Esophagus muscularis mucosa (tissue), 4 donors: ENCODE results near the gene BBS9.

ENCODE experiments used
- CTCF ChIP-seq, 3 experiments: fragments of 200-600 bp in 2 of 3; fragments of 450-650 bp in 1 of 3; sonication (generic) in 2 of 3; IDR thresholded peaks; one replicate each; pipeline ENCODE4 v1.5.1; 2017 to 2019; ENCODE audit warnings: antibody characterized with exemption in 3 of 3, mild to moderate bottlenecking in 2 of 3, moderate library complexity in 1 of 3
- EP300 ChIP-seq: sonication (generic); formaldehyde crosslinking; IDR thresholded peaks from one replicate; pipeline ENCODE4 v1.6.1; 2017; ENCODE audit warnings: antibody characterized with exemption
- POLR2A ChIP-seq: fragments of 450-650 bp; IDR thresholded peaks from one replicate; pipeline ENCODE4 v1.6.1; 2017; ENCODE audit warnings: antibody characterized with exemption, moderate library complexity, mild to moderate bottlenecking, low read depth
- POLR2AphosphoS5 ChIP-seq, 2 donors: sonication (generic); formaldehyde crosslinking; IDR thresholded peaks; one replicate each; pipeline ENCODE4 v1.6.1; 2017; ENCODE audit warnings: antibody characterized with exemption in 2 of 2

- TF ChIP-seq CTCF (IDR thresholded peaks at IDR 0.05), result no peak
- no peak for TF ChIP-seq EP300
- no peak for TF ChIP-seq POLR2AphosphoS5 (IDR thresholded peaks at IDR 0.05)
- TF ChIP-seq POLR2A, result no peak
These were observed 280.9 kb downstream of the BBS9 start for GRCh38 chr7:33410266-33410665.
